HG03442 (cell line): ENCODE measurements around the gene BCL6.
A peak's percentile ranks its signal among the peaks of the same experiment; 100 is the strongest.

Source experiments
- ATAC-seq: cut with Tn5 transposase; IDR thresholded peaks from one replicate; pipeline ENCODE4 v1.9.1; 2021; ENCODE audit warnings: mild to moderate bottlenecking, moderate library complexity; ENCODE audit not compliant: unreplicated experiment

Gene BCL6

GRCh38 chr3:187739094-187739560 lies 6.1 kb downstream of the BCL6 start:
- no peak for ATAC-seq

GRCh38 chr3:187738331-187739093 lies 6.8 kb downstream of the BCL6 start:
- ATAC-seq = peak; percentile 46

- ATAC-seq = no peak
Observed at GRCh38 chr3:187738071-187738330, 7.3 kb downstream of the BCL6 start.

- no peak for ATAC-seq
Observed at GRCh38 chr3:187737368-187738070, 7.7 kb downstream of the BCL6 start.

- ATAC-seq = no peak
Observed at GRCh38 chr3:187737006-187737367, 8.3 kb downstream of the BCL6 start.

- no peak for ATAC-seq
Observed at GRCh38 chr3:187736418-187736871, 8.8 kb downstream of the BCL6 start.

- ATAC-seq = no peak
Observed at GRCh38 chr3:187735837-187736236, 9.4 kb downstream of the BCL6 start.

GRCh38 chr3:187735383-187735782 lies 9.9 kb downstream of the BCL6 start:
- ATAC-seq = no peak

- no peak for ATAC-seq
Observed at GRCh38 chr3:187734841-187735240, 10.4 kb downstream of the BCL6 start.

- no peak for ATAC-seq
Observed at GRCh38 chr3:187733371-187733770, 11.9 kb downstream of the BCL6 start.

- no peak for ATAC-seq
Observed at GRCh38 chr3:187729598-187729997, 15.7 kb downstream of the BCL6 start.

GRCh38 chr3:187728940-187729583 lies 16.2 kb downstream of the BCL6 start:
- ATAC-seq = no peak

GRCh38 chr3:187728248-187728647 lies 17.0 kb downstream of the BCL6 start:
- ATAC-seq = no peak

- no peak for ATAC-seq
Observed at GRCh38 chr3:187726564-187726963, 18.7 kb downstream of the BCL6 start.

GRCh38 chr3:187725653-187726370 lies 19.5 kb downstream of the BCL6 start:
- ATAC-seq = no peak

GRCh38 chr3:187725224-187725623 lies 20.0 kb downstream of the BCL6 start:
- ATAC-seq = no peak

- ATAC-seq = no peak
Observed at GRCh38 chr3:187722206-187722612, 23.1 kb downstream of the BCL6 start.

GRCh38 chr3:187721055-187721454 lies 24.2 kb downstream of the BCL6 start:
- ATAC-seq = no peak

GRCh38 chr3:187720337-187720670 lies 25.0 kb downstream of the BCL6 start:
- ATAC-seq = no peak

GRCh38 chr3:187719628-187720336 lies 25.5 kb downstream of the BCL6 start:
- no peak for ATAC-seq

- ATAC-seq = no peak
Observed at GRCh38 chr3:187718802-187719201, 26.5 kb downstream of the BCL6 start.
